ENCODE measurements around the gene ROGDI.
"Not testable (repeated sequence)": the region's sequence is repeated elsewhere in the genome, so short reads cannot be mapped to it uniquely, and the experiment has no call there.

ROGDI gene

GRCh38 chr16:4795181-4795827 lies 7.1 kb downstream of the ROGDI start, which contains the start of gene SMIM22:
SMIM22 (plus strand) TSS chr16:4795369; CDS start chr16:4795735, 366 bp downstream.
- peak in 5 of 51 donors; percentile 2 to 17 (median 14) for DNase-seq

GRCh38 chr16:4792951-4793513 lies 9.4 kb downstream of the ROGDI start:
- no peak for DNase-seq

GRCh38 chr16:4790871-4791270 lies 11.6 kb downstream of the ROGDI start:
- DNase-seq, result no peak

- no peak for DNase-seq
These were observed 12.2 kb downstream of the ROGDI start for GRCh38 chr16:4790261-4790660.

- DNase-seq, result no peak
These were observed 13.5 kb downstream of the ROGDI start for GRCh38 chr16:4788910-4789309.

GRCh38 chr16:4788489-4788889 lies 13.9 kb downstream of the ROGDI start:
- no peak for DNase-seq

GRCh38 chr16:4787627-4788482 lies 14.6 kb downstream of the ROGDI start, which contains the start of gene SEPTIN12:
SEPTIN12 (minus strand) TSS chr16:4788345; CDS start chr16:4787645, 700 bp downstream.
- no peak for DNase-seq

- DNase-seq, result no peak
These were observed 15.4 kb downstream of the ROGDI start for GRCh38 chr16:4787068-4787467.

- no peak for DNase-seq
These were observed 16.5 kb downstream of the ROGDI start for GRCh38 chr16:4785758-4786433.

- DNase-seq, result not testable (repeated sequence)
These were observed 17.9 kb downstream of the ROGDI start for GRCh38 chr16:4784444-4784987.

GRCh38 chr16:4783951-4784336 lies 18.5 kb downstream of the ROGDI start:
- DNase-seq, result no peak

GRCh38 chr16:4783251-4783950 lies 19.0 kb downstream of the ROGDI start:
- no peak for DNase-seq

GRCh38 chr16:4780235-4780634 lies 22.2 kb downstream of the ROGDI start:
- DNase-seq, result no peak

- DNase-seq, result no peak
These were observed 24.4 kb downstream of the ROGDI start for GRCh38 chr16:4778050-4778392.

GRCh38 chr16:4777339-4778049 lies 24.9 kb downstream of the ROGDI start:
- no peak for DNase-seq

GRCh38 chr16:4776141-4776705 lies 26.2 kb downstream of the ROGDI start:
- no peak for DNase-seq

GRCh38 chr16:4775005-4775404 lies 27.4 kb downstream of the ROGDI start:
- DNase-seq, result no peak

GRCh38 chr16:4772351-4772750 lies 30.1 kb downstream of the ROGDI start:
- DNase-seq, result no peak

- DNase-seq, result no peak
These were observed 30.8 kb downstream of the ROGDI start for GRCh38 chr16:4771646-4772045.

GRCh38 chr16:4769306-4769638 lies 33.2 kb downstream of the ROGDI start:
- no peak for DNase-seq

Measured in hypothalamus (tissue), 51 donors.